Neural cell (in vitro differentiated cells): Measurements from ENCODE around the gene PMS2. TPM values are rescaled to one million over a fixed set of nuclear protein-coding genes. Genes with fewer than 3 reads are reported as not detected.

ENCODE experiments used
- H2AFZ ChIP-seq: fragments of 200-600, 300-800 bp; sonication (generic), shearing (Covaris generic); 2 replicates; pipeline ENCODE4 v1.6.0; 2014; ENCODE audit warnings: low read depth, mild to moderate bottlenecking, antibody characterized with exemption, low read length, moderate library complexity
- H3F3A ChIP-seq: fragments of 200-600 bp; shearing (Covaris generic); 2 replicates; pipeline ENCODE4 v1.6.1; 2016; ENCODE audit warnings: mild to moderate bottlenecking, moderate library complexity, mixed read lengths, antibody characterized with exemption, low read length; ENCODE audit not compliant: insufficient read depth, poor library complexity, severe bottlenecking
- H3K27ac ChIP-seq: fragments of 200-600, 300-800 bp; sonication (generic), shearing (Covaris generic); 2 replicates; pipeline ENCODE4 v1.5.1; 2014; ENCODE audit warnings: mild to moderate bottlenecking, low read length, moderate library complexity
- H3K27me3 ChIP-seq: fragments of 300-800, 200-600 bp; sonication (generic), shearing (Covaris generic); 2 replicates; pipeline ENCODE4 v1.6.0; 2014; ENCODE audit warnings: mild to moderate bottlenecking, low read depth, low read length, moderate library complexity; ENCODE audit not compliant: insufficient read depth
- H3K36me3 ChIP-seq: fragments of 300-800, 200-600 bp; sonication (generic), shearing (Covaris generic); 2 replicates; pipeline ENCODE4 v1.5.1; 2014; ENCODE audit warnings: mild to moderate bottlenecking, antibody characterized with exemption, low read length, moderate library complexity; ENCODE audit not compliant: insufficient read depth
- H3K4me2 ChIP-seq: fragments of 300-800, 200-600 bp; sonication (generic), shearing (Covaris generic); 2 replicates; pipeline ENCODE4 v1.6.0; 2014; ENCODE audit warnings: mild to moderate bottlenecking, low read length
- H3K4me3 ChIP-seq: fragments of 300-800, 200-600 bp; sonication (generic), shearing (Covaris generic); 2 replicates; pipeline ENCODE4 v1.5.1; 2014; ENCODE audit warnings: mild to moderate bottlenecking, low read length, moderate library complexity
- H3K79me2 ChIP-seq: fragments of 200-600 bp; shearing (Covaris generic); replicated peaks from 2 replicates; pipeline ENCODE4 v1.6.0; 2014; ENCODE audit warnings: mild to moderate bottlenecking, low read length, moderate library complexity; ENCODE audit not compliant: insufficient read depth
- H3K9ac ChIP-seq: fragments of 300-800, 200-600 bp; sonication (generic), shearing (Covaris generic); 2 replicates; pipeline ENCODE4 v1.6.1; 2016; ENCODE audit warnings: mild to moderate bottlenecking, low read length, mixed read lengths
- H3K9me2 ChIP-seq: fragments of 200-600 bp; shearing (Covaris generic); 2 replicates; pipeline ENCODE4 v1.6.1; 2016; ENCODE audit warnings: mild to moderate bottlenecking, low read length, mixed read lengths; ENCODE audit not compliant: insufficient read depth
- H3K9me3 ChIP-seq: fragments of 200-600, 300-800 bp; sonication (generic), shearing (Covaris generic); 2 replicates; pipeline ENCODE4 v1.6.1; 2016; ENCODE audit warnings: mild to moderate bottlenecking, mixed run types, low read length, moderate library complexity, mixed read lengths
- H4K20me1 ChIP-seq: fragments of 200-600 bp; shearing (Covaris generic); 2 replicates; pipeline ENCODE4 v1.6.1; 2016; ENCODE audit warnings: mild to moderate bottlenecking, mixed run types; ENCODE audit not compliant: insufficient read depth
- CTCF ChIP-seq: fragments of 450-650 bp; IDR thresholded peaks from 2 replicates; pipeline ENCODE4 v1.5.1; 2014; ENCODE audit warnings: antibody characterized with exemption, mild to moderate bottlenecking, moderate library complexity; ENCODE audit not compliant: poor library complexity, severe bottlenecking
- EZH2 ChIP-seq: fragments of 200-600, 300-800 bp; shearing (Covaris generic), sonication (generic); IDR thresholded peaks from 2 replicates; pipeline ENCODE4 v1.6.1; 2014; ENCODE audit warnings: antibody characterized with exemption, low read length, borderline replicate concordance, mild to moderate bottlenecking; ENCODE audit not compliant: insufficient read depth, poor library complexity, severe bottlenecking
- MXI1 ChIP-seq: fragments of 450-650 bp; conservative IDR thresholded peaks from 2 replicates; pipeline ENCODE4 v1.6.1; 2014; ENCODE audit warnings: antibody characterized with exemption, mild to moderate bottlenecking; ENCODE audit not compliant: poor library complexity, severe bottlenecking
- POLR2AphosphoS5 ChIP-seq: IDR thresholded peaks from 2 replicates; pipeline ENCODE4 v1.6.1; 2012
- RAD21 ChIP-seq: fragments of 450-650 bp; conservative IDR thresholded peaks from 2 replicates; pipeline ENCODE4 v1.6.1; 2014; ENCODE audit warnings: antibody characterized with exemption, mild to moderate bottlenecking, moderate library complexity
- REST ChIP-seq: IDR thresholded peaks from 2 replicates; pipeline ENCODE4 v1.6.1; 2012; ENCODE audit warnings: borderline replicate concordance
- SMC3 ChIP-seq: fragments of 450-650 bp; conservative IDR thresholded peaks from 2 replicates; pipeline ENCODE4 v1.6.1; 2014; ENCODE audit warnings: antibody characterized with exemption, mild to moderate bottlenecking, moderate library complexity; ENCODE audit not compliant: poor library complexity
- TAF1 ChIP-seq: IDR thresholded peaks from 2 replicates; pipeline ENCODE4 v1.6.1; 2012; ENCODE audit warnings: low read depth
- polyA plus RNA-seq: library from polyadenylated mRNA; depleted of rRNA; stranded (reverse); fragments of >200 nt; gene quantifications from 2 replicates; pipeline ENCODE4 v1.2.3, GENCODE V29; 2014

PMS2 gene
- polyA plus RNA-seq, 1 donor from 2014 or later, result 17.4 TPM

DNA sequence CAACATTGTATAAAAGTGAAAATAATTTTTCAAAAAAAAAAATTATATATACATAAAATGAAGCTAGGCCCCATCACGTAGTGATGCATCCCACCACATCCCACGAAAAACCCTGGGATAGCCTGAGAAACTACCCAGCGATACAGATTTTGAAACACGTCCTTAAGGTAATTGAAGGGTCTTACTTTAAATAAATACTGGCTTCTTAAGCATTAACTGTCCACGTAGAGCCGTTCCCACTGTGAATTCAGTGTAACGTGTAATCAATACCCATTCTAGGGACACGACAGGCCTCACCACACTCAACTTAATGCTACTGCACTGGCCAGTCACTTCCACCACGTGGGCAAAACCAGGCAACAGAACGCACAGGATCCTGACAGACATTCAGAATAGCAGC is 26.3 kb upstream of the PMS2 start:
- Histone ChIP-seq H2AFZ (no peak overlapping the region), H3K27me3 (no peaks in the 10 kb centered on the region), H4K20me1 (no peaks in the 10 kb centered on the region), H3K9me3 (no peaks in the 10 kb centered on the region), H3K4me2 (no peak overlapping the region), H3K9me2 (no peaks in the 10 kb centered on the region), H3K9ac (no peak overlapping the region), H3F3A (no peaks in the 10 kb centered on the region), H3K79me2 (no peaks in the 10 kb centered on the region), H3K4me3 (no peak overlapping the region), H3K27ac (no peak overlapping the region), H3K36me3 (peaks cover 19% of the 10 kb centered on the region)
- TF ChIP-seq RAD21 (no peak), MXI1 (no peak), TAF1 (no peak), SMC3 (no peak), EZH2 (no peak)

GRCh38 chr7:6032641-6033040 is 23.8 kb upstream of the PMS2 start:
- H3K27ac ChIP-seq, result no peak overlapping the region
- no peak overlapping the region for H3K4me3 ChIP-seq
- H3F3A ChIP-seq, result no peaks in the 10 kb centered on the region
- no peaks in the 10 kb centered on the region for H4K20me1 ChIP-seq
- no peak for TF ChIP-seq CTCF
- no peak for TF ChIP-seq SMC3
- H3K27me3 ChIP-seq, result no peaks in the 10 kb centered on the region
- no peaks in the 10 kb centered on the region for H3K79me2 ChIP-seq
- no peaks in the 10 kb centered on the region for H3K9me2 ChIP-seq
- H3K9me3 ChIP-seq, result no peaks in the 10 kb centered on the region
- H3K9ac ChIP-seq, result no peak overlapping the region
- no peak overlapping the region for H3K4me2 ChIP-seq
- peaks cover 15% of the 10 kb centered on the region for H3K36me3 ChIP-seq
- H2AFZ ChIP-seq, result no peak overlapping the region

- Histone ChIP-seq H3K79me2 (no peaks in the 10 kb centered on the region), H2AFZ (no peak overlapping the region), H3K9ac (no peak overlapping the region), H3K27ac (no peak overlapping the region), H3K27me3 (no peaks in the 10 kb centered on the region), H3K9me2 (no peaks in the 10 kb centered on the region), H3F3A (no peaks in the 10 kb centered on the region), H3K9me3 (no peaks in the 10 kb centered on the region), H4K20me1 (no peaks in the 10 kb centered on the region), H3K4me3 (no peak overlapping the region), H3K4me2 (no peak overlapping the region), H3K36me3 (peaks cover 15% of the 10 kb centered on the region)
- TF ChIP-seq EZH2, result no peak
- no peak for TF ChIP-seq CTCF
- TF ChIP-seq REST, result no peak
- no peak for TF ChIP-seq MXI1
- no peak for TF ChIP-seq POLR2AphosphoS5
- TF ChIP-seq RAD21, result no peak
- TF ChIP-seq SMC3, result no peak
These were observed 23.3 kb upstream of the PMS2 start for GRCh38 chr7:6032167-6032566.
